Stimulated activated CD4-positive, alpha-beta T cell treated with anti-CD3 and anti-CD28 coated beads, Interleukin-15, amount 100 ng/mL, for 1 hour (primary cell): ENCODE measurements around the gene LGR6.

Experiments used
- DNase-seq, 2 donors: peaks; one replicate each; pipeline ENCODE4 v3.0.0-alpha.2; 2020; ENCODE audit warnings: low read depth in 1 of 2, low spot score in 1 of 2

The LGR6 gene

DNA sequence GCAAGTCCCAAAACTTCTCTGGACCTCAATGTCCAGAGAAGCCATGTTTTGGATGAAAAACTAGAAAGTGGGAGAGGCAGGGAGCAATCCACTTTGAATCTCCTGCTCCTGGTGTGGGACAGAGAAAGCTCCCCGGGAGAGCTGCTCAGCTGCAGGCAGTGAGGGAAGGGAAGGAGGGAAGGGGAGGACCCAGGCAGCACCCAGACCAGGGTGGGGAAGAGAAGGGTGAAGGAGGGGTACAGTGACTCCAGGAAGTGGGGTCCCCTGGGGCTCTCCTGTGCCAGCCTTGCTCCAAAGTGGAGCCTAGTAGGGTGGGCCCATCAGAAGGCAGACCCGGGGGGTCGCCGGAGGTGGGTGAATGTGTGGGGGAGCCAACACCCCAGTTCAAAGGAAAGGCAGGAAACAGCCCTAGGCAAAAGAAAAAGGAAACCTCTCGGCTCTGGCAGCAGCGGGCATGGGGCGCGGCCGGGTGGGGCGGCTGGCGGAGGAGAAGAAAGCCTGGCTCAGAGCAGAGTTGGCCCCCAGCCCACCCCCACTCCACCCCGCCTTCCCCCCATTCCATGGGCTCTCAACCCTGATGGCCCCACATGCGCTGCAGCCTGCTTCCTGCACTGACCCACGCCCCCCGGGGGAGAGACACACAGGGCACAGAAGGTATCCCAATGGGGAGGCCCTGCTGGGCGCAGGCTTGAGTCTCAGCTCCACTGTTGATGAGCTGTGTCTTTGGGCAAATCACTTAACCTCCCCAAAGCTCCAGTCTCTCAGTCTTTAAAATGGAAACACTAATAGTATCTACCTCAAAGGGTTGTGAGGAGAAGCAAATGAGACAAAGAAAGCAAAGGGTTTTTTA is 5.7 kb downstream of the LGR6 start:
- DNase-seq = no peak

DNA sequence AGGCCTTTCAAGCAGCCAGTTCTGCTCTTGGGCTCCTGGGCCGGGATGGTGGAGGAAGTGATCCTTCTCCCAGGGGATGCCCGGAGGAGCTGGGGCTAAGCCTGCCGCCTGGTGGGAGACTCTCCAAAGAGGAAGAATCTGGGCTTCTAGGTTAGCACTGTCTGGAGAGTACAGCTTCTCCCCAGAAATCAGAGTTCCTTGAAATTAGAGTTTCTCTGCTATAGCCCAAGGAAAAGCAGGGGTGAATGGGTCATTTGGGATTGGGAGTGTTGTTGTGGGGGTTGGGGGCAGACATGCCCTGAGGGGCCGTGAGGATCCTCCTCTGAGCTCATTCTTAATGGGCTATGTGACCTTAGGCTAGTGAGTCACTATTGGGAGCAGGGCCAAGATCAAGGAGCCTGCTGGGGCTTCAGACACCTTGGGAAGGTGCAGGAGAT is 6.5 kb downstream of the LGR6 start:
- DNase-seq = no peak

DNA sequence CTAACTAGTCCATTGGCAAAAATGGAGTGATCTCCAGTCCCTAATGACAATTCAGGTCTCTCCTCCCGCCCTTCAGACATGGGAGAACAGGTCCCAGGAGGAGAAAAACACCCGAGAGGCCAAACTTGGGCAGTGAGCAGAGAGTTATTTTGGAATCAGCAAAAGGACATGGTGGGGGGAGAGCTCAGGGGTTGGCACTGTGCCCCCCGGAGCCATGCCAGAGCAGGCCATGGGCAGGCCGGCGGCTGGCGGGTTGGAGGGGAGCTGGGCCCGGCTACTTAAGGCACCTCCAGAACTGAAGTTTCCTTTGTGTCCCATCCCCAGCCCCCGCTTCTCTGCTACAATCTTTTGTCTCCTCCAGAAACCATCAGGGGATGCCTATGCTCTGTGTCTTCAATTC is 7.1 kb downstream of the LGR6 start:
- DNase-seq = no peak

DNA sequence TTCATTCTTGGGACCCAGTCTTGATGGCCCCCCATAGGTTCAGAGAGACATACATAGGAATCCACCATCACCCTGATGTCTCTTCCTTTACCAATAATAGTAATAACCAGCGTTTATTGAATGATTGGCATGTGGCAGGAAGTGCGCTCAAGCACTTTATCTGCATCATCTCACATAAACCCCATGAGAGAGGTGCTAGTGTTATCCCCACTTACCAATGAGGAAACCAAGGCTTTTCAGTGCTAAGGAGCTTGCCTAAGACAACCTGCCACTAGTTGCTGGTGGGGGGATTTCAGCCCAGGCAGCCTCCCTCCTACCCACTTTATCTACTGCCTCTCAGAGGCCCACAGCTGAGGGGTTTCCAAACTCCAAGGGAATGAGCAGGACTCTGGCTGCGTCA is 7.7 kb downstream of the LGR6 start:
- no peak for DNase-seq

DNA sequence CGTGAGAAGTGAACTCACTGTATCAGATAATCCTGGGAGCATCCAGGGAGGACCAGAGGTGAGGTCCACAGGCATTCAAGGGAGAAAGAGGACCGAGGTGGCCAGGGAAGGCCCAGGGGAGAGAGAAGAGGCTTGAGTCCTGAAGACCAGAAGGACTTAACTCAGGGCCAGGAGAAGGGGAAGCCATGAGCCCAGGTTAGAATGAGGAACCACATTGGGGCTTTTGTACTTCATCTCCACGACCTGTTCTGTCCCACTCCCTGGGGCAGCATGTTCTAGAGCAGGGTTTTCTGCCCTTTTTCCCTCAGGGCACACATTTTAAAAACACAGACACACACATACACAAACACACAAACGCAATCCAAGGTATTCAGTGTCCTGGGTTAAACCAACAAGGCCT is 8.4 kb downstream of the LGR6 start:
- DNase-seq = no peak

DNA sequence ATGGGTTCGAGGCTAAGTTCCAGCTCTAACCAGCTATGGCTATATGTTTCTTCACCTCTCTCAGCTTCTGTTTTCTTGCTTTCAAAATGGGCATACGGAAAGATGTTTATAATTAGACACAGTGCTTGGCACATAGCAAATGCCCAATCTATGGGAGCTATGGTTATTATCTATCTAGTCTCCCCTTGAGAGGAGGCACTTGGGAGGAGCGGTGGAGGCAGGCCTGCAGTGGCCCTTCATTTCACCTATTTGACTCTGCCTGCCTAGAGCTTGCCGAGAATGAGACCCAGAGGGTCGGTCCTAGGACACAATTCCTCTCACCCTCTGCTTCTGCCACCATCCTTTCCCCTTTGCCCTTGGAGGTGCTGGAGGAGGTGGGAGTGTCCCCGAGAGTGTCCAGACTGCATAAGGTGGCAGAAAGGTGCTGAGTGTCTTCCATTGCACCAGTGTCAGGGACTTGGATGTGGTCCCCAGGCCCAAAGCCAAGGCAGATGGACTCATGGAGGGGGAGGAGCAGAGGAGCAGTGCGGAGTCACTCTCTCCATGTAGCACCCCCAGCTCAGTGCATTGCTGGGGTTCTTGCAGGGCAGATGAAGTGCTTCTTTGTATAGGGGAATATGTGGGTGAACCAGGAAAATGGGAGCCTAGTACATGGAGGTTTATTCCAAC is 9.0 kb downstream of the LGR6 start:
- DNase-seq = no peak

DNA sequence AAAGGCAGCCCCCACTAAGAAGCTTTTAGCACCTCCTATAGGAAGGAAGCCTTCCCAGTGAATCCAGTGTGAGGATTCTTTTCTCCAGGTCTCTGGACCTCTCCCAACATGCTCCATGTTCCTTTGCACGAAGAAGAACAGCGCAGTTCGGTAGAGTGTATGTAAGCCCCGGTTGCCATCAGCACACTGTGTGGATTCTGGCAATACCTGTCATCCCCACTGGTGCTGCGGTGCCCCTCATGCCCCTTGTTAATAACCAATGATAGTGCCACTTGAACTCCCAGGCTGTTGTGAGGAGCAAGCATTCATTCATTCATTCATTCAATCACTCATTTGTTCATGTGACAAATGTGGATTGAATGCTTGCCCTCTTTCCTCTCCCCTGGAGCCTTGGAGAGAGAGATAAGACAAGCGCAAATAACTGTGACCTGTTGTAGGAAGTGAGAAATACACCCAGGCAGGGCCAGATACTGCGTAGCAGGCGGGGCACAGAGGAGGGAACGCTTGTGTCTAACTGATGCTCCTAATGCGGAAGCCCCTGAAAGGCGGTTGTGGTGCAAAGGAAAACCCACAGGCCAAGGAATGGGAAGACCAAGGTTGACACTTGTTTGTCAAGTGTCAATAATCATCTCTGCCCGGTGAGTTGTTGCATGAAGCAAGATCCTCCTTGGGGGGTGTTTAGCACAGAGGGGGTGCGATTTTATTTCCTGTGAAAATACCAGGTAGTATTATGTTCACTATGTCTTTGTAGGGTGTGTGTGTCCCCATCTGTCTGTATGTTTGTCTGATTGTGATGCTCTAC is 9.8 kb downstream of the LGR6 start:
- DNase-seq = no peak

DNA sequence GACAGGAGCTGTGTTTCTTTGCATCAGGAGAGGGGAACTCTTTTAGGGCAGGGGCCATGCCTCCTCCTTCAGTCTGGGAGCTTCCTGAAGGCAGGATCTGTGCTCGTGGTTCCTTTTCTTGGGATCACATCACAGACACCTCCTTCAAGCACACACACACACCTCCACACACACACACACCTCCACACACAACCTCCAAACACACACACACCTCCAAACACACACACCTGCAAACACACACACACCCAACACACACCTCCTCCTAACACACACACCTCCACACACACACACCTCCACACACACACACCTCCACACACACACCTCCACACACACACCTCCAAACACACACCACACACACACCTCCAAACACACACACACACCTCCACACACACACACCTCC is 10.5 kb downstream of the LGR6 start:
- DNase-seq = no peak

DNA sequence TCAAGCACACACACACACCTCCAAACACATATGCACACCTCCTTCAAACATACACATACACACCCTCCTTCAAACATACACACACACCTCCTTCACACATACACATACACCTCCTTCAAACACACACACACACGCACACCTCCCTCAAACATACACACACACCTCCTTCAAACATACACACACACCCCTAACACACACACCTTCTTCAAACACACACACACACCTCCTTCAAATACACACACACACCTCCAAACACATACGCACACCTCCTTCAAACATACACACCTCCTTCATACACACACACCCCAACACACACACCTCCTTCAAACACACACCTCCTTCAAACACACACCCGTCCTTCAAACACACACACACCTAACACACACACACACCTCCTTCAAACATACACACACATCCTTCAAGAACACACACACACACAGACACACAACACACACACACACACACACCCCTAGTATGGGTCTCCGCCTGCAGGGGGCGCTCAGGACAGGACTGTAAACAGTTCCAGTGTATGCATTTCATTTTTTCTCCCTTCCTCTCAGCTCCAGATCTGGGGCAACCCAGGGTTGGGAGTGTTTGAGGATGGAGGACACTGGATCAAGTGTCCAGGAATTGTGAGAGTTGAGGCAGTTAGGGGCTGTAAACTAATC is 12.1 kb downstream of the LGR6 start:
- DNase-seq = no peak

DNA sequence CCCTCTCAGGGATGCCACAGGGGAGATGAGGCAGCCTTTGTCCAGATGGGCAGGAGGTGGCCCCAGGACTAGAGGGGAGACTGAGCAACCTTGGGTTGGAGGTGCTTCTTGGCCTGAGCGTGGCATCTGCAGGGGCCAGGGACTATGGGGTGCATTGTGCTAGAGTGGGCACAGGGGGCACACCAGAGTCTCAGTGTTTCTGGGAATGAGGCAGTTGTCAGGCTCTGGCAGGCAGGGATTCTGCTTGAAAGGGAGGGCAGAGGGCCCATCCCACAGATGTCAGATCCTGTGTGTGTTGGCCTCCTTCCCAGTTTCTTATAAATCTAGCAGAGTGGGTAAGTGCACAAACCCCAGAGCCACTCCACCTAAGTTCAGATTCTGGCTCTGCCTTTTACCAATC is 13.7 kb downstream of the LGR6 start:
- DNase-seq = no peak

DNA sequence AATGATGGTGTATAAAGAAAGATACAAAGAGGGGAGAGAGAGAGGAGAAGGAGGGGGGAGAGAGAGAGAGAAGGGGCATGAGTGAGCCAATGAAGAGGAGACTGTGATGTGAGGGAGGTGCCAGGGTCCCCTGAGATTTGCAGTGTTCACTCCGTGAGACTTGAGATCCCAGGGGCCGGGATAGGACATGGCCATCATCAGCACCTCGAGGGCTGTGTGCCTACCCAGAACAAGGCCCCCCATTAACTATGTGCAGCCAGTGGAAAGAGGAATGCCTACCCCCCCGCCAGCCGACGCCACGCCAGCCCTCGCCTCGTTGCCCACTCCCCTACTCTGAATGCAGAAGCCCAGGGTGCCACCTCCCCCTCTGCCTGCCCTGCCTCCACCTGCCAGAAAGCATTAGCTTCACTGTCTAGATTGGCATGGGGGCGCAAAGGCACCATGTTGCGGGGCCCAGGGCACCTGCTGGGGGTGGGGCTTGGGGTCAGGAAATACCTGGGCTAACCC is 14.8 kb downstream of the LGR6 start:
- no peak for DNase-seq

DNA sequence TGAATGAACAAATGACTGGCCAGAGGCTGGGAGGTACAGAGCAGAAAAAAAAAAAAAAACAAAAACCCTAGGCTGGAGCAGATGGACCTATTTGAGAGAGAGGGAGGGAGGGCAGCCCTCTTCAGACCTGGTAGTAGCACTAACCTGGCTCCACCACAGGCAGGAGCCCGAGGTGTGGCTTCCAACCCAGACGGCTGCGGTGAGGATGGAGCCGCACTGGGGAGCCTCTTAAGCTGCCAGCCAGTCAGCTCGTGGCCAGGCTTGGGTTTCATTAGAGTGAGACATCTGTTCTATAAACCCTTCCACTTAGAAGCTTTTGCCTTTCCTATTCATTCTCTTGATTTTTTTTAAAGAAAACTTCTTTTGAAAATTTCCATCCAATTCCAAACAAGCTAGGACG is 16.8 kb downstream of the LGR6 start:
- no peak for DNase-seq

DNA sequence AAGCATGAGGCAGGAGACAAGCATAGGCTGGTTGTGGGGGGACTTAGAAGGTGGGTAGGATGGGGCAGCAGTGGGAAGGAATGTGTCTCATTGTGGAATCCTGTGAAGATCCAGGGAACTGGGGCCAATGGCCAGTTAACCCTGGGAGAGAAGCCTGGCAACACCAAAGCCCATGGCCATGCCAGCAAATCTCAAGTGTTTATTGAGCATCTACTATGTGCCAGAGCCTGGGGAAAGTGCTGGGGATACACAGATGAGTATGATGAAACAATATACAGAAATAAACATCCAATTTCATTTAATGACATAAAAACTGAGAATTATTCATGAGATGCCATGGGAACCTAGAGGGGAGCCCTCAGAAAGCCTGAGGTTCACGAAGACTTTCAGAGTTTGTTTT is 17.4 kb downstream of the LGR6 start:
- no peak for DNase-seq

DNA sequence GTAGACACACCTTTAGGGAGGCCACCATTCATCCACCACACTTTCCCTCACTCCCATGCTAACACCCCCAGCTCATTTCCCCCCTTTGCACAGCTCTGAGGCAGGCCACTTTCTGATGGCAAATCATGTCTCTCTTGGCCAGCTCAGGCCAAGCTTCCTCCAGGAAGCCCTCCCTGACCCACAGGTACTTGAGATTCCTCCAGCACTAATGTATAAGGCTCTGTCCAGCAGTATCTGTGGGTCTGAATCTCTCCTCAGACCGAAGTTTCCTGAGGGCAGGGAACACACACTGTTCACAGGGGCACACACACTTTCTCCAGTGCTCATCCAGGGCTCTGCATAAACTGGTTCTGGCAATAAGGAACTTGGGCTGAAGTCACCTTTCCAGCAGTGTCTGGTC is 19.2 kb downstream of the LGR6 start:
- no peak for DNase-seq

DNA sequence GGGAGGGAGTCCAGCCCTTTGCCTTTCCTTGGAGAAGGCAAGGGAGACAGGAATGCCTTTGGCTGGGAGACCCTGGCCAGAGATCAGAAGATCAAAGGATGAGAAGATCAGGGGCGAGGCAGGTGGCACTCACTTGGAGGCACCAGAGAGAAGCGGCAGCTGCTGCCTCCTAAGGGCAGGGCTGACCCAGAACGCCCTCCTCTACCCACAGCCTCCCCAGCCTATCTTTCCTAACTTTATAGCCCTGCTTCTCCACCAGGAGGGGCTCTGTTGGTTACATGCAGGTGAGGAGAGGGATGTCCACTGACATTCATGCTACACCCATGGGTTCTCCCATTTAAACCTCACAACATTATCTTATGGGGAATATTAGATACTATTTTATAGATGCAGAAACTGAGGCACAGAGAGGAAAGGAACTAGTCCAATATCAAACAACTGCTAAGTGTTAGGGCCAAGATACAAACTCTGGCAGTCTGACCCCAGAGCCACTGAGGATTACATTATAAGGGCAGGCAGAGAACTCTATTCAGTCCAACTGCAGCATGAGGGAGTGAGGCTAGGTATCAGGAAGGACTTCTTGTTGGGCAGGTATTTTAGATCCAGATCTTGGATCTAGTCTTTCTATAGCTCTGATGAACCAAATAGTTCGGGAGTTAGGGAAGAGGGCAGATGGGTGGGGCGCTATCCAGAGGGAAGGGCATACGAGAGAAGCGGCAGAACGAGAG is 19.9 kb downstream of the LGR6 start:
- DNase-seq = no peak

DNA sequence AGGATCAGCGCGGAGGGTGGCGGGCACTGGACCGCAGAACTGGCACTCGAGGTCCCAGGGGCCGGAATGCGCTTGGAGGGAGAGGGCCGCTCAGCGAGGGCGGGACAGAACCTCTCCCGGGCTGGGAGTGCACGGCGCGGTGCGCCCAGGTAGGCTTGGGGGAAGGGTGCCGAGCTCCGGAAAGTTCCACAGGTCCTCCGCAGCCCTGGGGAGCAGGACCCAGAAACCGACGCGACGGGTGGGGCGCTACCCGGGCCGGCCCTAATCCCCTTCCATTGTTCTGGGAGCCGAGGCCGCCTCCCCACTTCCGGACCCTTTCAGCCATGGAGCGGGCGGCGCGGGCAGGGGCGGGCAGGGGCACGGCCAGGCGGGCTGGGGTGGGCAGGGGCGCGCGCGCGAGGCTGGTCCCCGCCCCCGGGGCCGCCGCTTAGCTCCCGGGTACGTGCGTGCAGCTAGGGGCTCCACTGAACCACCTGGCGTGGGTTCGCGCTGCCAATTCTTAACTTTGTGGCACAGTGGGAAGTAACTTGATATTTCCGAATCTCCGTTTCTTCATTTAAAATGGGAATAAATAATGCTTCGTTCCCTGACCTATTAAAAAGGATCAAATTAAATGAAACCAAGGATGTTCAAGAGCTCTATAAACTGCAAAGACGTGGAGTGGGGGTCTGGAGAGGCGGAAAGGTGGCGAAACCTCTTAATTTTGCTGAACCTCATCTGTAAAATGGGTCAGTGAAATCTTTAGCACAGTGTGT is 20.7 kb downstream of the LGR6 start:
- DNase-seq = no peak

DNA sequence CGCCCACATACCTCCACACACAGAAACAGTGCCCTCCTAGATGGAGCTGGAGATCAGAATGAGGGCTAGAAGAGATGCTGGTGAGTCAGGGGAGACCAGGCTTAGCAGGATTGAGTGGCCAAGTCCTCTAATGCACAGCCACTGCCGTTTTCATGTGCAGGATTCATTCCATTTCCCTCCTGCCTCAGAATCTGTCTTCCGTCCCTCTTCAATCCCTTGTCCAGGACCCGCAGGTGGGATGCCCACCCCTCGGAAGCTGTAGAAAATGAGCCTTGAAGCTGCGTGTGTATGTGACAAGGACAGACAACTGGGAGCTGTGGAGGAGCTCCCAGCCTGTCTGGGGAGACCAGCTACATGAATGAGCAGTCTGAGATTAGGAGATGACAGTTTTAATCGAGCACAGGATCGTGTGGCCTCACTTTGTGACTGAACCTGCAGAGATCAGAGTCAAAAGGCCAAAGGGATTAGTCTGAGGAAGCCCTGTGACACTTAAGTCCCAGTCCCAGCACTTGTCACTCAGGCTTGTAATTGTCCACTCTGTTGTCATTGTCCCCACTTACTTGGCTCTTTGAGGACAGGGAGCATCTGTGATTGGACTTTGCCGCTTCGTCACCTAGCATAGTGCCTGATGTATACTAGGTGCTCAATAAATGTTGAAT is 22.0 kb downstream of the LGR6 start:
- DNase-seq = no peak

DNA sequence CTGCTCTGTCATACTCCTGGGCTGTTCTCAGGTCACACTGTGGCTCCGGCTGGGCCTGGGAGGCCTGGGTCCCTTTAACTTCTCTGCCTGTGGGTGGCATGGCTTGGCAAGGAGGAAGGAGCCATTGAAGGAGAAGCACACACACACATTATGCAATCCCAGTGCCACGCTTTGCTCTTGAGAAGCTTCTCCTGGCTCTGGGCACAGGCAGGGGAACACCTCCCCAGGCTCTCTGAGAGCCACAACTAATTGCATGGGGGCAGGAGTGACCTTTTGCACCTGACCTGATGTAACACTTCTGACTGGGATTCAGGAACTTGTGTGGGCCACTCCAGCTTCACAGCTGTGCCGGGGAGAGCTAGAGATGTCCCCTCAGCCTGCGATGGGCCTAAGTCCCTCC is 23.1 kb downstream of the LGR6 start:
- DNase-seq = no peak

DNA sequence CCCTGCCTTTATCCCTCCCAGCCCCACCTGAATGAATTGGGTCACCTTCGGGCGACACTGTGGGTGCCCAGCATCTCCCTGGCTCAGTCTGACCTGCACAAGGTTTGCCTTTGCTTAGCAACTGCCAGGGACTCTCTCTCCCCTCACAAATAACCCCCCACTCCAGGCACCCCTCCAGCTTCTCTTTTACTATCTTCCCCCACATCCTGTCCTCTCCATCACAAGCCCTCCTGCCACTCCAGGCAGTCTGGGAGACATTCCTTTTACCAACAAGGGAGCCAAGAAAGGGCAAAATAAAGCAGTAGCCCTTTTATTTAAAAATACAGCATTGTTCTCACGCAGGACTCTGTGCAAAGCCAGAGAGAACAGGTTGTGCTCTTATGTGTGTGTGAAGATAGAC is 23.9 kb downstream of the LGR6 start:
- DNase-seq = no peak
